NCI-H2107 treated with DMSO at 0.1 percent for 48 hours (cell line): ENCODE results near the gene ZNF169.
"Not testable (repeated sequence)": the region's sequence is repeated elsewhere in the genome, so short reads cannot be mapped to it uniquely, and the experiment has no call there.

Experiments used
- DNase-seq: peaks from one replicate; lab custom pipeline; 2025; ENCODE audit not compliant: unreplicated experiment; lab: John Stamatoyannopoulos, UW

Gene ZNF169

GRCh38 chr9:94259077-94259862, at the start of gene ZNF169:
Gene ZNF169 (plus strand): TSS chr9:94259298. CDS start chr9:94278813, 19,515 bp downstream.
- DNase-seq, result peak; percentile 74

- no peak for DNase-seq
These were observed 48.2 kb upstream of the ZNF169 start for GRCh38 chr9:94210616-94211603.

GRCh38 chr9:94212091-94212490, 47.0 kb upstream of the ZNF169 start:
- DNase-seq, result no peak

GRCh38 chr9:94212531-94212930, 46.6 kb upstream of the ZNF169 start:
- no peak for DNase-seq

- DNase-seq, result peak; percentile 47
These were observed 45.5 kb upstream of the ZNF169 start for GRCh38 chr9:94213511-94214124.

GRCh38 chr9:94222870-94223269, 36.2 kb upstream of the ZNF169 start:
- no peak for DNase-seq

GRCh38 chr9:94225413-94225812, 33.7 kb upstream of the ZNF169 start:
- not testable (repeated sequence) for DNase-seq

- no peak for DNase-seq
These were observed 30.5 kb upstream of the ZNF169 start for GRCh38 chr9:94228616-94229015.

GRCh38 chr9:94232428-94232827, 26.7 kb upstream of the ZNF169 start:
- DNase-seq, result no peak

GRCh38 chr9:94241098-94241497, 18.0 kb upstream of the ZNF169 start:
- DNase-seq, result not testable (repeated sequence)

GRCh38 chr9:94245651-94246050, 13.4 kb upstream of the ZNF169 start:
- no peak for DNase-seq

- DNase-seq, result no peak
These were observed 8.6 kb upstream of the ZNF169 start for GRCh38 chr9:94250456-94250855.

- DNase-seq, result no peak
These were observed 3.1 kb upstream of the ZNF169 start for GRCh38 chr9:94256007-94256406.

GRCh38 chr9:94265626-94266402, 6.7 kb downstream of the ZNF169 start:
- not testable (repeated sequence) for DNase-seq

GRCh38 chr9:94269264-94269663, 10.2 kb downstream of the ZNF169 start:
- no peak for DNase-seq

GRCh38 chr9:94270009-94270408, 10.9 kb downstream of the ZNF169 start:
- no peak for DNase-seq

- not testable (repeated sequence) for DNase-seq
These were observed 17.9 kb downstream of the ZNF169 start for GRCh38 chr9:94277029-94277428.

GRCh38 chr9:94277885-94278536, 18.9 kb downstream of the ZNF169 start:
- DNase-seq, result no peak

GRCh38 chr9:94280409-94280989, 21.4 kb downstream of the ZNF169 start:
- DNase-seq, result no peak

- DNase-seq, result no peak
These were observed 22.0 kb downstream of the ZNF169 start for GRCh38 chr9:94281101-94281500.
